Osteocyte (in vitro differentiated cells): ENCODE measurements around the gene TMEM59. TPM values are rescaled to one million over a fixed set of nuclear protein-coding genes. Genes with fewer than 3 reads are reported as not detected.
"Not testable (repeated sequence)": the region's sequence is repeated elsewhere in the genome, so short reads cannot be mapped to it uniquely, and the experiment has no call there.

Experiments used
- DNase-seq: peaks from one replicate; pipeline ENCODE4 v3.0.0; 2021; ENCODE audit warnings: mixed read lengths; ENCODE audit not compliant: unreplicated experiment; ENCODE audit errors: extremely low spot score
- H3K27ac Mint-ChIP-seq: one replicate; pipeline ENCODE4 v1.8.0; 2021; ENCODE audit warnings: mild to moderate bottlenecking, mixed read lengths; ENCODE audit not compliant: unreplicated experiment
- H3K27me3 Mint-ChIP-seq: one replicate; pipeline ENCODE4 v1.8.0; 2021; ENCODE audit warnings: mixed read lengths; ENCODE audit not compliant: unreplicated experiment
- H3K36me3 Mint-ChIP-seq: one replicate; pipeline ENCODE4 v1.8.0; 2021; ENCODE audit warnings: mixed read lengths; ENCODE audit not compliant: unreplicated experiment
- H3K4me1 Mint-ChIP-seq: one replicate; pipeline ENCODE4 v1.8.0; 2021; ENCODE audit warnings: mixed read lengths; ENCODE audit not compliant: unreplicated experiment
- H3K4me3 Mint-ChIP-seq: one replicate; pipeline ENCODE4 v1.8.0; 2021; ENCODE audit warnings: mild to moderate bottlenecking, moderate library complexity, mixed read lengths; ENCODE audit not compliant: unreplicated experiment
- H3K9me3 Mint-ChIP-seq: one replicate; pipeline ENCODE4 v1.8.0; 2021; ENCODE audit warnings: mixed read lengths; ENCODE audit not compliant: unreplicated experiment
- total RNA-seq: library from RNA; stranded (reverse); gene quantifications from 2 replicates; pipeline ENCODE4 v1.2.1, GENCODE V29; 2021
- TF ChIP-seq, protein P1 (sequence below): fragments of 200-600 bp; sonication (generic); IDR thresholded peaks from 2 replicates; pipeline ENCODE4 v1.5.0; 2021; ENCODE audit warnings: antibody characterized with exemption, mild to moderate bottlenecking, moderate library complexity

TMEM59 gene
- total RNA-seq, 1 donor from 2014 or later = 409 TPM

DNA sequence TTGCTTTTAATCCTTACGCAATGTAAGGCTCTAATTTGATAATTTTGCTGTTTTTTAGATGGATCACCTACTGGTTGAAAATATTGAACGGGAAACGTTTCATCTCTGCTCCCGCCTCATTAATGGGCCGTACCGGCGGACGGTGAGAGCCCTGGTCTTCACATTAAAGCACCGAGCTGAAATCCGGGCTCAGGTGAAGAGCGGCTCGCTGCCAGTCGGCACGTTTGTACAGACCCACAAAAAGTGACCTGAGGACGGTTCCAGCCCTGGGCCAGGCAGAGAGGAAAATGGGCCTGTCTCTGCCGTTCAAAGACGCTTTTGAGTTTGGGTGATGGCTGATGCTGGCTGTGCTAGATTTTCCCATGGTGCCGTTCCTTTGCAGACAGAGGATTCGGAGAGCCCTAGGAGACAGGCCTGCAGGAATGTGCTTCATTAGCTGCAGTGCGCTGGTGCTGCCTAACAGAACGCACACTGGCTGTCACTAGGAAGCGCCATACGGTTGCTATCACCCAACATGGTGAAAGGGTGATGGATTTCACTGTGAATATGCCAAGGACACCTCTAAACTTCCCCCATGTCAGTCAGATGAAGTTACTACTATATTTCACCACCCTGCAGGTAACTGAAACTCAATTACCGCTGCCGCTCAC, 43.3 kb upstream of the TMEM59 start:
- Mint-ChIP-seq H3K27ac (no peak overlapping the region), H3K4me1 (no peaks in the 10 kb centered on the region), H3K4me3 (no peak overlapping the region), H3K36me3 (peaks cover 18% of the 10 kb centered on the region), H3K27me3 (no peaks in the 10 kb centered on the region), H3K9me3 (no peaks in the 10 kb centered on the region)
- no peak for DNase-seq
- TF ChIP-seq, protein P1, sequence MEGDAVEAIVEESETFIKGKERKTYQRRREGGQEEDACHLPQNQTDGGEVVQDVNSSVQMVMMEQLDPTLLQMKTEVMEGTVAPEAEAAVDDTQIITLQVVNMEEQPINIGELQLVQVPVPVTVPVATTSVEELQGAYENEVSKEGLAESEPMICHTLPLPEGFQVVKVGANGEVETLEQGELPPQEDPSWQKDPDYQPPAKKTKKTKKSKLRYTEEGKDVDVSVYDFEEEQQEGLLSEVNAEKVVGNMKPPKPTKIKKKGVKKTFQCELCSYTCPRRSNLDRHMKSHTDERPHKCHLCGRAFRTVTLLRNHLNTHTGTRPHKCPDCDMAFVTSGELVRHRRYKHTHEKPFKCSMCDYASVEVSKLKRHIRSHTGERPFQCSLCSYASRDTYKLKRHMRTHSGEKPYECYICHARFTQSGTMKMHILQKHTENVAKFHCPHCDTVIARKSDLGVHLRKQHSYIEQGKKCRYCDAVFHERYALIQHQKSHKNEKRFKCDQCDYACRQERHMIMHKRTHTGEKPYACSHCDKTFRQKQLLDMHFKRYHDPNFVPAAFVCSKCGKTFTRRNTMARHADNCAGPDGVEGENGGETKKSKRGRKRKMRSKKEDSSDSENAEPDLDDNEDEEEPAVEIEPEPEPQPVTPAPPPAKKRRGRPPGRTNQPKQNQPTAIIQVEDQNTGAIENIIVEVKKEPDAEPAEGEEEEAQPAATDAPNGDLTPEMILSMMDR = no peak

DNA sequence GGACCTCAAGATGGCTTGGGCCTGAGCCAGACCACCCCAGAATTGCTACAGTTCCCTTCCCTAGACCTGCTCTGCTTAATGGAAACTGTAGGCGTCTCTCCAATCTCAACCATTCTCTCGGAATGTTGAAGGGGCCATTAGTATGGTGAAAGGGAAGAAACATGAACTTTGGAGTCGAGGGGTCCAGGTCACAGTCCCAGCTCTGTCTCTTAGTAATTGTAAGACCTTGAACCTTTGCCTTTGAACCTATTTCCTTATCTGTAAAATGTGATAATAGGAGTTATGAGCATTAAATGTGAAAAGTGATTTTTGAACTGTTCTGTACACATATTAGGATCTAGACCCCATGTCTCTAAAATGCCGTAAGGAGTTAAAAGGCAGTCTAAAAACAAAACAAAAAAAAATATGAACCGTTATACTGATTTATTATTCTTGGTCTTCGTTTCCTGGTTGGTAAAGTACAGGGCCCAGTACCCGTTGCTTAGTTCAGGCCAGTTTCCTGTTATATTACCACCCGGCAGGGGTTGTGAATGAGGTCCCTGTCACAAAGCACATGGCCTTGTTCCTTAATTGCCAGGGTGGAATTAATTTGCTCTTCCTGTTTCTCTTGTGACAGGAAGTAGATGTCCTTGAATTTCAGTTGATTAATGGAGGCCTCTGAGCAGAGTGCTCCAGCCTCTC, 42.7 kb upstream of the TMEM59 start:
- no peaks in the 10 kb centered on the region for H3K9me3 Mint-ChIP-seq
- peaks cover 18% of the 10 kb centered on the region for H3K36me3 Mint-ChIP-seq
- no peak overlapping the region for H3K4me3 Mint-ChIP-seq

DNA sequence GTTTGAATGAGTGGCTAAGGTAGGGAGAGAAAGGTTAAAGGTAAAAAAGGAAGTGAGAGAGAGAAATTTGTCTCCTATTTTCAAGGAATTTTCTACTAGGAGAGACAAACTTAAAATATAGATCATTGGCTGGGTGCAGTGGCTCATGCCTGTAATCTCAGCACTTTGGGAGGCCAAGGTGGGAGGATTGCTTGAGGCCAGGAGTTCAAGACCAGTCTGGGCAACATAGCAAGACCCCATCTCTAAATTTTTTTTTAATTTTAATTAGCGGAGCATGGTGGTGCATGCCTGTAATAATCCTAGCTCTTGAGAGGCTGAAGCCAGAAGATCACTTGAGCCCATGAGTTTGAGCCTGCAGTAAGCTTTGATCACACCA, 41.7 kb upstream of the TMEM59 start:
- H3K36me3 Mint-ChIP-seq = peaks cover 15% of the 10 kb centered on the region
- not testable (repeated sequence) for H3K27me3 Mint-ChIP-seq, H3K4me3 Mint-ChIP-seq, H3K27ac Mint-ChIP-seq, H3K9me3 Mint-ChIP-seq, DNase-seq, H3K4me1 Mint-ChIP-seq

More for the DNA sequence above, 42.7 kb upstream of the TMEM59 start:
- Mint-ChIP-seq H3K27me3 (no peaks in the 10 kb centered on the region), H3K4me1 (no peaks in the 10 kb centered on the region), H3K27ac (no peak overlapping the region)
- DNase-seq = no peak
- TF ChIP-seq, protein P1 = no peak

DNA sequence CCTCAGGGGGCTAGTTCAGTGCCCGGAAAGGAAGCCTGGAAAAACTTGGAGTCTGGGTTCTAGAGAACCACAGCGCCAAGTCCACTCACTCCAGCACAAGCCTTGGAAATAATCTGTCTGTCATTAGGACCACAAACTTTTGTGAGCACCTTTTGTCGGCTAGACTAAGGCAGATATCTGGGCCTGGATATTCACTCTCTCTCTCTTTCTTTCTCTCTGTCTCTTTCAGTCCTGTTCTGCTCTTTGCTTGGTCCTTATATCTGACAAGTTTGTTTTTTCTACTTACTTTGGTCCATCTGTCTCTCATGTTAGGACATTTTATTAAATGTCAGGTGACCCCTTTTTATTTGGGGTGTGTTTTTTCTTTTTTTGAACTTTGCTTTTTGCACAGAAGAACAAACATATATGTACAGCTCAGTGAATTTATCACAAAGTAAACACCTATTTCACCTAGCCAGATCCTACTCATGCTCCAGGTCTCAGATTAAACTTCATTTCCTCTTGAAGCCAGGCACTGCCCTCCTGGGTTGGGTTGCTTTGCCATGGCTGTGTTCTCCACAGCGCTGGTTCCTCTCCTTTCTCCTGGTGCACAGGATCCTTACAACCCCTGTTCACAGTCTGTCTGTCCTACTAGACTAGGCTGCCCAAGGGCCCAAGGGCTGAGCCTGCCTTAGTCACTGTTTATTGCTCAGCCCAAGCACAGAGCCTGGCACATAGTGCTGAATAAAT, 41.2 kb upstream of the TMEM59 start:
- no peak for DNase-seq
- Mint-ChIP-seq H3K4me1 (no peaks in the 10 kb centered on the region), H3K4me3 (no peak overlapping the region), H3K27ac (no peak overlapping the region), H3K27me3 (no peaks in the 10 kb centered on the region), H3K36me3 (peaks cover 15% of the 10 kb centered on the region), H3K9me3 (no peaks in the 10 kb centered on the region)
- TF ChIP-seq, protein P1 = no peak

DNA sequence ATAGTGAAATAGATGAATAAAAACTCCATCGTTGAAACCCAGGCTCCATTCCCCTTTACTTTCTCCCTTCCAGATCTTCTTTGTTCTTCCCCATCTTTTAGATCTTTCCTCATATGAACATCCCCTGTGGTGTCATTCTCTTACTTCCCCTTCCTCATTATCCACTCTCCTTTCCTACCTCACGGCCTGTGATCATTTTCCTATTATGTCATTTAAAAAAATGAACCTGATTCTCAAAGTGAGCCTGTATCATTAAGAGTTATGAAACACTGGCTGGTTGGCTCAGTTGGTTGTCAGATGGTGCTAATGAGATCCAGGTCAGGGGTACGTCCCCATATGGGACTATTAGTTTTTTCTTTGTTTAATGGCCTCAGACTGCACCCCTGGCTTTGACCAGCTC, 38.7 kb upstream of the TMEM59 start:
- TF ChIP-seq, protein P1 = no peak
- no peak for DNase-seq
- Mint-ChIP-seq H3K27me3 (no peaks in the 10 kb centered on the region), H3K9me3 (no peaks in the 10 kb centered on the region), H3K36me3 (peaks cover 8% of the 10 kb centered on the region), H3K4me3 (no peak overlapping the region), H3K27ac (no peak overlapping the region), H3K4me1 (no peaks in the 10 kb centered on the region)
